Activated T-helper 2 cell treated with anti-CD3 and anti-CD28 coated beads, Interferon-gamma antibody, Interleukin-2, Interleukin-4, amounts not matched to agents 10 μg/mL and 5 μg/mL and 100 μg/mL, durations not matched to agents 14 hours and 24 hours and 36 hours (primary cell): ENCODE data around the gene NBAS. TPM values are rescaled to one million over a fixed set of nuclear protein-coding genes. Genes with fewer than 3 reads are reported as not detected.
"Not testable (repeated sequence)": the region's sequence is repeated elsewhere in the genome, so short reads cannot be mapped to it uniquely, and the experiment has no call there.

Experiments
- DNase-seq: peaks from one replicate; pipeline ENCODE4 v3.0.0; 2021; ENCODE audit warnings: low spot score
- H3K27ac Mint-ChIP-seq: one replicate; pipeline ENCODE4 v1.8.0; 2021; ENCODE audit warnings: mixed read lengths
- H3K27me3 Mint-ChIP-seq: one replicate; pipeline ENCODE4 v1.8.0; 2021; ENCODE audit warnings: low read depth, mixed read lengths
- H3K36me3 Mint-ChIP-seq: one replicate; pipeline ENCODE4 v1.8.0; 2021; ENCODE audit warnings: low read depth, mixed read lengths
- H3K4me1 Mint-ChIP-seq: one replicate; pipeline ENCODE4 v1.8.0; 2021; ENCODE audit warnings: low read depth, mixed read lengths
- H3K4me3 Mint-ChIP-seq: one replicate; pipeline ENCODE4 v1.8.0; 2021; ENCODE audit warnings: low read depth, mild to moderate bottlenecking, moderate library complexity, mixed read lengths
- H3K9me3 Mint-ChIP-seq: one replicate; pipeline ENCODE4 v1.8.0; 2021; ENCODE audit warnings: mixed read lengths
- intact Hi-C: fragments of 100-400 bp; cut with micrococcal nuclease; formaldehyde crosslinking; loops from one replicate; pipeline ENCODE4 v1.15.1; 2023
- total RNA-seq: library from RNA; stranded (reverse); gene quantifications from 2 replicates; pipeline ENCODE4 v1.2.3, GENCODE V29; 2022

The NBAS gene
- total RNA-seq, 1 donor from 2014 or later, result 38.7 TPM

GRCh38 chr2:15331787-15332186 lies 229.3 kb downstream of the NBAS start:
- H3K27me3 Mint-ChIP-seq, result no peaks in the 10 kb centered on the region
- intact Hi-C loops, result no loop called here
- DNase-seq, result no peak

GRCh38 chr2:15325296-15325695 lies 235.8 kb downstream of the NBAS start:
- H3K27me3 Mint-ChIP-seq, result no peaks in the 10 kb centered on the region
- H3K9me3 Mint-ChIP-seq, result peaks cover 10% of the 10 kb centered on the region
- H3K4me3 Mint-ChIP-seq, result no peak overlapping the region
- intact Hi-C loops, result no loop called here
- peaks cover 9% of the 10 kb centered on the region for H3K4me1 Mint-ChIP-seq
- peaks cover 36% of the 10 kb centered on the region for H3K36me3 Mint-ChIP-seq
- H3K27ac Mint-ChIP-seq, result no peak overlapping the region
- no peak for DNase-seq

More at GRCh38 chr2:15331787-15332186, 229.3 kb downstream of the NBAS start:
- Mint-ChIP-seq H3K9me3 (no peaks in the 10 kb centered on the region), H3K27ac (no peak overlapping the region), H3K4me1 (no peaks in the 10 kb centered on the region), H3K4me3 (no peak overlapping the region), H3K36me3 (peaks cover 7% of the 10 kb centered on the region)

GRCh38 chr2:15323227-15323626 lies 237.9 kb downstream of the NBAS start:
- Mint-ChIP-seq H3K27me3 (no peaks in the 10 kb centered on the region), H3K4me3 (no peak overlapping the region), H3K9me3 (peaks cover 31% of the 10 kb centered on the region), H3K36me3 (peaks cover 57% of the 10 kb centered on the region), H3K27ac (no peak overlapping the region), H3K4me1 (peaks cover 9% of the 10 kb centered on the region)
- no peak for DNase-seq
- intact Hi-C loops, result no loop called here

- peaks cover 70% of the 10 kb centered on the region for H3K36me3 Mint-ChIP-seq
- DNase-seq, H3K27me3 Mint-ChIP-seq, intact Hi-C loops, H3K4me3 Mint-ChIP-seq, H3K27ac Mint-ChIP-seq: not testable (repeated sequence)
- H3K4me1 Mint-ChIP-seq, result peaks cover 16% of the 10 kb centered on the region
- peaks cover 47% of the 10 kb centered on the region for H3K9me3 Mint-ChIP-seq
Measured at GRCh38 chr2:15321481-15321880, 239.7 kb downstream of the NBAS start.

- H3K9me3 Mint-ChIP-seq, result peaks cover 48% of the 10 kb centered on the region
- DNase-seq, result no peak
- intact Hi-C loops, result no loop called here
- peaks cover 48% of the 10 kb centered on the region for H3K4me1 Mint-ChIP-seq
- H3K36me3 Mint-ChIP-seq, result peaks cover 73% of the 10 kb centered on the region
- H3K4me3 Mint-ChIP-seq, result no peak overlapping the region
- H3K27me3 Mint-ChIP-seq, result no peaks in the 10 kb centered on the region
- H3K27ac Mint-ChIP-seq, result no peak overlapping the region
Measured at GRCh38 chr2:15316370-15316814, 244.7 kb downstream of the NBAS start.

GRCh38 chr2:15315411-15315810 lies 245.7 kb downstream of the NBAS start:
- Mint-ChIP-seq H3K27ac (no peak overlapping the region), H3K4me1 (peaks cover 57% of the 10 kb centered on the region), H3K4me3 (no peak overlapping the region), H3K36me3 (peaks cover 68% of the 10 kb centered on the region), H3K9me3 (peaks cover 43% of the 10 kb centered on the region), H3K27me3 (no peaks in the 10 kb centered on the region)
- intact Hi-C loops, result no loop called here
- no peak for DNase-seq

GRCh38 chr2:15313657-15314056 lies 247.5 kb downstream of the NBAS start:
- Mint-ChIP-seq H3K9me3 (peaks cover 25% of the 10 kb centered on the region), H3K4me1 (peaks cover 68% of the 10 kb centered on the region), H3K36me3 (peaks cover 64% of the 10 kb centered on the region), H3K4me3 (no peak overlapping the region), H3K27me3 (no peaks in the 10 kb centered on the region), H3K27ac (no peak overlapping the region)
- intact Hi-C loops, result loop anchor here (5.0 kb wide), 2 partner anchors 64 to 136 kb away; no protein-coding TSS in a partner anchor
- DNase-seq, result no peak

- Mint-ChIP-seq H3K27me3 (no peaks in the 10 kb centered on the region), H3K27ac (peak overlapping the region; percentile 66), H3K9me3 (peaks cover 8% of the 10 kb centered on the region), H3K4me3 (peak overlapping the region; percentile 7), H3K36me3 (peaks cover 62% of the 10 kb centered on the region), H3K4me1 (peaks cover 63% of the 10 kb centered on the region)
- DNase-seq, result no peak
- intact Hi-C loops, result loop anchor here (5.0 kb wide), 2 partner anchors 65 to 135 kb away; no protein-coding TSS in a partner anchor
Measured at GRCh38 chr2:15311926-15312325, 249.2 kb downstream of the NBAS start.

- peaks cover 59% of the 10 kb centered on the region for H3K4me1 Mint-ChIP-seq
- H3K27ac Mint-ChIP-seq, result peak overlapping the region; percentile 66
- intact Hi-C loops, result loop anchor here (5.0 kb wide), 2 partner anchors 66 to 134 kb away; no protein-coding TSS in a partner anchor
- H3K36me3 Mint-ChIP-seq, result peaks cover 62% of the 10 kb centered on the region
- H3K9me3 Mint-ChIP-seq, result peaks cover 4% of the 10 kb centered on the region
- DNase-seq, result no peak
- no peaks in the 10 kb centered on the region for H3K27me3 Mint-ChIP-seq
- no peak overlapping the region for H3K4me3 Mint-ChIP-seq
Measured at GRCh38 chr2:15311201-15311907, 249.8 kb downstream of the NBAS start.

GRCh38 chr2:15307526-15307925 lies 253.6 kb downstream of the NBAS start:
- no peak for DNase-seq
- Mint-ChIP-seq H3K4me3 (no peak overlapping the region), H3K36me3 (peaks cover 70% of the 10 kb centered on the region), H3K4me1 (peaks cover 46% of the 10 kb centered on the region), H3K27ac (no peak overlapping the region), H3K9me3 (peaks cover 6% of the 10 kb centered on the region), H3K27me3 (no peaks in the 10 kb centered on the region)
- intact Hi-C loops, result no loop called here

- H3K36me3 Mint-ChIP-seq, result peaks cover 77% of the 10 kb centered on the region
- DNase-seq, result no peak
- H3K27ac Mint-ChIP-seq, result no peak overlapping the region
- no peaks in the 10 kb centered on the region for H3K27me3 Mint-ChIP-seq
- no peak overlapping the region for H3K4me3 Mint-ChIP-seq
- H3K4me1 Mint-ChIP-seq, result peaks cover 46% of the 10 kb centered on the region
- peaks cover 6% of the 10 kb centered on the region for H3K9me3 Mint-ChIP-seq
- intact Hi-C loops, result no loop called here
Measured at GRCh38 chr2:15306706-15307105, 254.4 kb downstream of the NBAS start.

- Mint-ChIP-seq H3K27ac (no peak overlapping the region), H3K9me3 (peaks cover 6% of the 10 kb centered on the region), H3K4me3 (no peak overlapping the region), H3K36me3 (peaks cover 73% of the 10 kb centered on the region), H3K4me1 (peaks cover 41% of the 10 kb centered on the region), H3K27me3 (no peaks in the 10 kb centered on the region)
- no peak for DNase-seq
- intact Hi-C loops, result no loop called here
Measured at GRCh38 chr2:15303874-15304273, 257.3 kb downstream of the NBAS start.

GRCh38 chr2:15302154-15302553 lies 259.0 kb downstream of the NBAS start:
- Mint-ChIP-seq H3K36me3 (peaks cover 69% of the 10 kb centered on the region), H3K9me3 (peaks cover 8% of the 10 kb centered on the region), H3K4me1 (peaks cover 46% of the 10 kb centered on the region), H3K4me3 (no peak overlapping the region), H3K27ac (no peak overlapping the region), H3K27me3 (no peaks in the 10 kb centered on the region)
- DNase-seq, result no peak
- intact Hi-C loops, result no loop called here
